ENCODE measurements around the gene GLIPR2.
"Not testable (repeated sequence)": the region's sequence is repeated elsewhere in the genome, so short reads cannot be mapped to it uniquely, and the experiment has no call there.

Gene GLIPR2

DNA sequence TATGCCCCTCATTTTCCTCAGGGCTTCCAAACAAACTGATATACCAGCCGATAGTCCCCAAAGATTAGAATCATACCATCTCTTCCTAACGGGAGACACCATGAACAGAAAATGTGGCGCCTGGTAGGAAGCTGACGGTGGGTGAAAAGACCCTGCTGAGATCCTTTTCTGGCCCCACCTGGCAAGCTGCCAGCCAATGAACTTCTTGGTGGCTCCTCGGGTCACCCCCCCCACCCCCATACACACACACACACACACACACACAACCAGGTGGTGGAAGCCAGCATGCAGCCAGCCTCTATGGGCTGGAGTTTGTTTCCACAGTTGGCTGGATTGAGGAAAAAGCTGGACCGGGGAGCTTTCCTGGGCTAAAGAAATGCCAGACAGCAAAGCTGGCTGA, 27.8 kb downstream of the GLIPR2 start:
- 88 to 90% methylated on average over 4 to 5 of the region's 6 CpGs for WGBS, 2 experiments (ENCODE audit: insufficient coverage in 2 of 2)
- H3K4me3 ChIP-seq (ENCODE audit: extremely low read depth, insufficient read depth, low read length, poor library complexity, severe bottlenecking), result no peak overlapping the region
- no peak overlapping the region for H3K27ac ChIP-seq (ENCODE audit: low read depth, low read length, severe bottlenecking)
- H3K36me3 ChIP-seq (ENCODE audit: control insufficient read depth, insufficient read depth, low read length), result peaks cover 7% of the 10 kb centered on the region
- no peaks in the 10 kb centered on the region for H3K9me3 ChIP-seq (ENCODE audit: control insufficient read depth, low read length)
- peaks cover 34% of the 10 kb centered on the region for H3K4me1 ChIP-seq (ENCODE audit: control insufficient read depth, insufficient read depth, low read length, poor library complexity, severe bottlenecking)

DNA sequence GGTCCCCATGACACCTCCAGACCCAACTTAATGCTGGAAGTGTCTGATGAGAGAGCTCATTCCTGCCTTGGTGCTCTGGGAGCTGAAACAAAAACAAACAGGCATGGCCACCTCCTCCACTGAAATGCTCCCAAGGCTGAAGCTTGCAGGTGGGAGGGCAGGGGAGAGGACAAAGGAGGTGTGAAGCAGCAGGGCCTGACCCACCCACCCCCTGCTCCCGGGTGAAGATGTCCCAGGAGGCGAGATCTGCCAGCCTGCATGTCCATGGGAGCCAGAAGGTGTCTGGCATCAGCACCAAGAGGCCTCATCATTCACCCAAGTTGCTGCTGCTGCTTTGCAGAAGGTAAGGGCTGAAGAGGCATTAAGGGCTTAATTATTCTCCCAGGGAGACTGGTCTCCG, 28.5 kb downstream of the GLIPR2 start:
- Histone ChIP-seq H3K4me3 (ENCODE audit: extremely low read depth, insufficient read depth, low read length, poor library complexity, severe bottlenecking) (no peak overlapping the region), H3K27ac (ENCODE audit: low read depth, low read length, severe bottlenecking) (no peak overlapping the region), H3K36me3 (ENCODE audit: control insufficient read depth, insufficient read depth, low read length) (peaks cover 5% of the 10 kb centered on the region), H3K9me3 (ENCODE audit: control insufficient read depth, low read length) (no peaks in the 10 kb centered on the region), H3K4me1 (ENCODE audit: control insufficient read depth, insufficient read depth, low read length, poor library complexity, severe bottlenecking) (peaks cover 34% of the 10 kb centered on the region)
- WGBS, 2 experiments (ENCODE audit: insufficient coverage in 2 of 2), result 56 to 63% methylated on average over 3 of the region's 3 CpGs

- Histone ChIP-seq H3K4me1 (ENCODE audit: control insufficient read depth, insufficient read depth, low read length, poor library complexity, severe bottlenecking) (peaks cover 34% of the 10 kb centered on the region), H3K4me3 (ENCODE audit: extremely low read depth, insufficient read depth, low read length, poor library complexity, severe bottlenecking) (no peak overlapping the region), H3K27ac (ENCODE audit: low read depth, low read length, severe bottlenecking) (no peak overlapping the region), H3K36me3 (ENCODE audit: control insufficient read depth, insufficient read depth, low read length) (no peaks in the 10 kb centered on the region), H3K9me3 (ENCODE audit: control insufficient read depth, low read length) (no peaks in the 10 kb centered on the region)
- WGBS, 2 experiments (ENCODE audit: insufficient coverage in 2 of 2), result 80 to 86% methylated on average over 7 to 11 of the region's 12 CpGs
Observed at GRCh38 chr9:36165826-36166167, 29.3 kb downstream of the GLIPR2 start.

GRCh38 chr9:36166168-36166927, 29.8 kb downstream of the GLIPR2 start:
- 16 to 19% methylated on average over 33 to 40 of the region's 58 CpGs for WGBS, 2 experiments (ENCODE audit: insufficient coverage in 2 of 2)
- H3K36me3 ChIP-seq (ENCODE audit: control insufficient read depth, insufficient read depth, low read length), result no peaks in the 10 kb centered on the region
- H3K27ac ChIP-seq (ENCODE audit: low read depth, low read length, severe bottlenecking), result no peak overlapping the region
- H3K4me1 ChIP-seq (ENCODE audit: control insufficient read depth, insufficient read depth, low read length, poor library complexity, severe bottlenecking), result peaks cover 33% of the 10 kb centered on the region
- no peaks in the 10 kb centered on the region for H3K9me3 ChIP-seq (ENCODE audit: control insufficient read depth, low read length)
- H3K4me3 ChIP-seq (ENCODE audit: extremely low read depth, insufficient read depth, low read length, poor library complexity, severe bottlenecking), result no peak overlapping the region

DNA sequence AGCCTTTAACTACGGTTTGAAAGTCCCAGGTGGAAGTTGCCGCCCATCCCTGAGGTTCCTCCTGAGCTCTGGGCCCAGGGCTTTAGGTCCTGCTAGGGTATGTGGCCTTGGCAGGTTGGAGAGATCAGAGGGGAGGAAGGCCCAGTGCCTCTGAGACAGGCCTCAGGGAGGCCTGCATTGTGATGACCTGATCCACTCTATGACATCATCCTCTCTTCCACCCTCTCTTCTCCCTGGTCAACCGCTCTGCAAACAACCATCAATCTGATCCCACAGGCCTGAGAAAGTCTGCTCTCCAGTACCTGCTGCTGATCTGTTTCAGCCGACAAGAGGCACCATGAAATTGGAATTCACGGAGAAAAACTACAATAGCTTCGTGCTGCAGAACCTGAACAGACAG, 32.6 kb downstream of the GLIPR2 start, which contains the start of gene CCIN:
CCIN (plus strand) TSS at position 223 of the 400 bp plus-strand sequence; CDS start at position 338, 115 bp downstream.
- Histone ChIP-seq H3K4me1 (ENCODE audit: control insufficient read depth, insufficient read depth, low read length, poor library complexity, severe bottlenecking) (peaks cover 10% of the 10 kb centered on the region), H3K27ac (ENCODE audit: low read depth, low read length, severe bottlenecking) (no peak within 1 kb of the TSS), H3K36me3 (ENCODE audit: control insufficient read depth, insufficient read depth, low read length) (no peaks in the 10 kb centered on the region), H3K9me3 (ENCODE audit: control insufficient read depth, low read length) (no peaks in the 10 kb centered on the region), H3K4me3 (ENCODE audit: extremely low read depth, insufficient read depth, low read length, poor library complexity, severe bottlenecking) (no peak within 1 kb of the TSS)
- 93 to 94% methylated on average over 6 of the region's 6 CpGs for WGBS, 2 experiments (ENCODE audit: insufficient coverage in 2 of 2)

DNA sequence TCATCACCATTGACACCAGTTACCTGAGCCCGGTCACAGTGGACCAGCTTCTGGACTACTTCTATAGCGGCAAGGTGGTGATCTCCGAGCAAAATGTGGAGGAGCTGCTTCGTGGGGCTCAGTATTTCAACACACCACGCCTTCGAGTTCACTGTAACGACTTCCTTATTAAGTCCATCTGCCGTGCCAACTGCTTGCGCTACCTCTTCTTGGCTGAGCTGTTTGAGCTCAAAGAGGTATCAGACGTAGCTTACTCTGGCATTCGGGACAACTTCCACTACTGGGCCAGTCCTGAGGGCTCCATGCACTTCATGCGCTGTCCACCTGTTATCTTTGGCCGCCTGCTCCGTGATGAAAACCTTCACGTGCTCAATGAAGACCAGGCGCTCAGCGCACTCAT, 33.2 kb downstream of the GLIPR2 start:
- Histone ChIP-seq H3K9me3 (ENCODE audit: control insufficient read depth, low read length) (no peaks in the 10 kb centered on the region), H3K4me3 (ENCODE audit: extremely low read depth, insufficient read depth, low read length, poor library complexity, severe bottlenecking) (no peak overlapping the region), H3K27ac (ENCODE audit: low read depth, low read length, severe bottlenecking) (no peak overlapping the region), H3K36me3 (ENCODE audit: control insufficient read depth, insufficient read depth, low read length) (no peaks in the 10 kb centered on the region), H3K4me1 (ENCODE audit: control insufficient read depth, insufficient read depth, low read length, poor library complexity, severe bottlenecking) (peaks cover 10% of the 10 kb centered on the region)
- WGBS, 2 experiments (ENCODE audit: insufficient coverage in 2 of 2), result 97 to 98% methylated on average over 17 of the region's 17 CpGs

DNA sequence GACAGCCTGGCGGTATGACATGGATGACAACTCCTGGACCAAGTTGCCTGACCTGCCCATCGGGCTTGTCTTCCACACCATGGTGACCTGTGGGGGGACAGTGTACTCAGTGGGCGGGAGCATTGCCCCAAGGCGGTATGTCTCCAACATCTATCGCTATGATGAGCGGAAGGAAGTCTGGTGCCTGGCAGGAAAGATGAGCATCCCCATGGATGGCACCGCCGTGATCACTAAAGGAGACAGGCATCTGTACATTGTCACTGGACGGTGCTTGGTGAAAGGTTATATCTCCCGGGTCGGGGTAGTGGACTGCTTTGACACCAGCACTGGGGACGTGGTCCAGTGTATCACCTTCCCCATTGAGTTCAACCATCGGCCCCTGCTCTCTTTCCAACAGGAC, 34.0 kb downstream of the GLIPR2 start:
- WGBS, 2 experiments (ENCODE audit: insufficient coverage in 2 of 2), result 93 to 97% methylated on average over 13 of the region's 13 CpGs
- no peak overlapping the region for H3K4me3 ChIP-seq (ENCODE audit: extremely low read depth, insufficient read depth, low read length, poor library complexity, severe bottlenecking)
- no peaks in the 10 kb centered on the region for H3K9me3 ChIP-seq (ENCODE audit: control insufficient read depth, low read length)
- H3K4me1 ChIP-seq (ENCODE audit: control insufficient read depth, insufficient read depth, low read length, poor library complexity, severe bottlenecking), result peaks cover 4% of the 10 kb centered on the region
- no peak overlapping the region for H3K27ac ChIP-seq (ENCODE audit: low read depth, low read length, severe bottlenecking)
- H3K36me3 ChIP-seq (ENCODE audit: control insufficient read depth, insufficient read depth, low read length), result no peaks in the 10 kb centered on the region

DNA sequence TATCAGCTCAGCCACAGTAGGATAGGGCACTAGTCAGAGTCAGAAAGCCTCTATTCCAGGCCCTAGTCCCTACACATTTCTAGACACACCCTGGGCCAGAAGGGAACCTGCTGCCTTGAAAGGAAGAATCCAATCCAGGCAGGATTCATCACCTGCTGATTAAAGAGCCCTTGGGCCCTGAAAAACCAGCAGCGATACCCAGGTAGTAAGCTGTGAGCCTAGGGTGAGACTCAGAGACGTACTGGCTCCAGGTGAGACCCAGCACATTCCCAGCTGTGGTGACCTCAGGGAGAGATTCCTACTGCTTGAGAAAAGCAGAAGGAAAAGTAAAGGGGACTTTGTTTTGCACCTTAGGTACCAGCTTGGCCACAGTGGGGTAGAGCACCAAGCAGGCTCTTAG, 37.3 kb downstream of the GLIPR2 start:
- no peaks in the 10 kb centered on the region for H3K36me3 ChIP-seq (ENCODE audit: control insufficient read depth, insufficient read depth, low read length)
- no peak overlapping the region for H3K4me3 ChIP-seq (ENCODE audit: extremely low read depth, insufficient read depth, low read length, poor library complexity, severe bottlenecking)
- WGBS, 2 experiments (ENCODE audit: insufficient coverage in 2 of 2), result 94 to 100% methylated on average over 2 of the region's 2 CpGs
- peaks cover 4% of the 10 kb centered on the region for H3K4me1 ChIP-seq (ENCODE audit: control insufficient read depth, insufficient read depth, low read length, poor library complexity, severe bottlenecking)
- no peaks in the 10 kb centered on the region for H3K9me3 ChIP-seq (ENCODE audit: control insufficient read depth, low read length)
- no peak overlapping the region for H3K27ac ChIP-seq (ENCODE audit: low read depth, low read length, severe bottlenecking)

- 92% methylated on average over 7 of the region's 7 CpGs; no CpG with 5 or more reads in 1 of the 2 experiments for WGBS, 2 experiments (ENCODE audit: insufficient coverage in 2 of 2)
- peaks cover under 1% of the 10 kb centered on the region for H3K4me1 ChIP-seq (ENCODE audit: control insufficient read depth, insufficient read depth, low read length, poor library complexity, severe bottlenecking)
- H3K4me3 ChIP-seq (ENCODE audit: extremely low read depth, insufficient read depth, low read length, poor library complexity, severe bottlenecking), result no peak overlapping the region
- H3K36me3 ChIP-seq (ENCODE audit: control insufficient read depth, insufficient read depth, low read length), result no peaks in the 10 kb centered on the region
- no peaks in the 10 kb centered on the region for H3K9me3 ChIP-seq (ENCODE audit: control insufficient read depth, low read length)
- H3K27ac ChIP-seq (ENCODE audit: low read depth, low read length, severe bottlenecking), result no peak overlapping the region
Observed at GRCh38 chr9:36174271-36174670, 37.7 kb downstream of the GLIPR2 start.

GRCh38 chr9:36174731-36175130, 38.2 kb downstream of the GLIPR2 start:
- Histone ChIP-seq H3K36me3 (ENCODE audit: control insufficient read depth, insufficient read depth, low read length) (no peaks in the 10 kb centered on the region), H3K4me3 (ENCODE audit: extremely low read depth, insufficient read depth, low read length, poor library complexity, severe bottlenecking) (no peak overlapping the region), H3K9me3 (ENCODE audit: control insufficient read depth, low read length) (no peaks in the 10 kb centered on the region), H3K4me1 (ENCODE audit: control insufficient read depth, insufficient read depth, low read length, poor library complexity, severe bottlenecking) (no peaks in the 10 kb centered on the region), H3K27ac (ENCODE audit: low read depth, low read length, severe bottlenecking) (no peak overlapping the region)
- WGBS, 2 experiments (ENCODE audit: insufficient coverage in 2 of 2), result 66 to 83% methylated on average over 1 to 2 of the region's 3 CpGs

DNA sequence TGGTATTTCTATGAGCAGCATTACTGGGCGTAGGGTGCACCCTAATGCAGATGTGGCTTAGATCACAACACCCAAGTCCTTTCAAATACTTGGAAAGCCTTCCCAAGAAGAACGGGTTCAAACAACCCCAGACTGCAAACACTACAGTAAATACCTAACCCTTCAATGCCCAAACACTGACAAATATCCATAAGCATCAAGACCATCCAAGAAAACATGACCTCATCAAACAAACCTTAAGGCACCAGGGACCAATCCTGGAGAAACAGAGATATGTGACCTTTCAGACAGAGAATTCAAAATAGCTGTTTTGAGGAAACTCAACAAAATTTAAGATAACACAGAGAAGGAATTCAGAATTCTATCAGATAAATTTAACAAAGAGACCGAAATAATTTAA, 38.7 kb downstream of the GLIPR2 start:
- H3K4me3 ChIP-seq (ENCODE audit: extremely low read depth, insufficient read depth, low read length, poor library complexity, severe bottlenecking); H3K9me3 ChIP-seq (ENCODE audit: control insufficient read depth, low read length); H3K36me3 ChIP-seq (ENCODE audit: control insufficient read depth, insufficient read depth, low read length); H3K27ac ChIP-seq (ENCODE audit: low read depth, low read length, severe bottlenecking); H3K4me1 ChIP-seq (ENCODE audit: control insufficient read depth, insufficient read depth, low read length, poor library complexity, severe bottlenecking): not testable (repeated sequence)
- WGBS, 2 experiments (ENCODE audit: insufficient coverage in 2 of 2), result 86 to 100% methylated on average over 1 to 2 of the region's 3 CpGs
